Left lung (tissue), 10 donors: ENCODE data around the gene PTOV1. TPM values are rescaled to one million over a fixed set of nuclear protein-coding genes. Genes with fewer than 3 reads are reported as not detected.

Experiments used
- ATAC-seq: fragments of 200-7000 bp; cut with Tn5 transposase; one replicate; pipeline ENCODE4 v1.9.1; 2020; ENCODE audit warnings: moderate library complexity
- DNase-seq, 4 donors: peaks; one replicate each; pipeline ENCODE4 v3.0.0-alpha.2; 2013 to 2020
- H3K27ac ChIP-seq, 2 donors: fragments of 200-600 bp; sonication (generic) in 1 of 2; one replicate each; pipeline versions ENCODE4 v1.5.0 to v1.8.0; 2020 to 2021
- H3K27me3 ChIP-seq, 2 donors: fragments of 200-600 bp; sonication (generic) in 1 of 2; one replicate each; pipeline versions ENCODE4 v1.5.0 to v1.8.0; 2020 to 2021
- H3K36me3 ChIP-seq, 2 donors: fragments of 200-600 bp; sonication (generic) in 1 of 2; one replicate each; pipeline versions ENCODE4 v1.5.0 to v1.8.0; 2020 to 2021
- H3K4me1 ChIP-seq, 2 donors: fragments of 200-600 bp; one replicate each; pipeline ENCODE4 v1.8.0; 2021
- H3K4me3 ChIP-seq, 2 donors: fragments of 200-600 bp; sonication (generic) in 1 of 2; one replicate each; pipeline versions ENCODE4 v1.5.0 to v1.8.0; 2020 to 2021; ENCODE audit warnings: mild to moderate bottlenecking in 1 of 2
- H3K9me3 ChIP-seq, 2 donors: fragments of 200-600 bp; sonication (generic) in 1 of 2; one replicate each; pipeline versions ENCODE4 v1.5.0 to v1.8.0; 2020 to 2021
- intact Hi-C, 2 donors: fragments of 100-400 bp; cut with DNase I; formaldehyde crosslinking; loops; one replicate each; pipeline versions ENCODE4 v1.11.2 to v1.14.2; 2022
- polyA plus RNA-seq, 6 donors: library from polyadenylated mRNA; unstranded; fragments of 120-200 nt; gene quantifications; one replicate each; pipeline ENCODE4 v1.2.1, GENCODE V29; 2013; ENCODE audit not compliant: insufficient read length in 6 of 6
- total RNA-seq, 2 donors: library from RNA; stranded (reverse); fragmentation: NEBNext Ultra II Directional; extraction: Animal tissue kit (Norgen Biotek cat#: 25700); gene quantifications; one replicate each; pipeline ENCODE4 v1.2.1, GENCODE V29; 2021
- TF ChIP-seq, protein P1 (sequence below), 2 donors: fragments of 200-600 bp; sonication (generic) in 1 of 2; IDR thresholded peaks; one replicate each; pipeline versions ENCODE4 v1.5.0 to v1.8.0; 2021; ENCODE audit warnings: antibody characterized with exemption in 2 of 2
- donor health status: DM: no; HTN: yes; CAD: no.
- donor health status: DM: no; HTN: no; CAD: no.

Gene PTOV1
- total and polyA plus RNA-seq, 8 donors = 96.0 to 320 (median 275) TPM

DNA sequence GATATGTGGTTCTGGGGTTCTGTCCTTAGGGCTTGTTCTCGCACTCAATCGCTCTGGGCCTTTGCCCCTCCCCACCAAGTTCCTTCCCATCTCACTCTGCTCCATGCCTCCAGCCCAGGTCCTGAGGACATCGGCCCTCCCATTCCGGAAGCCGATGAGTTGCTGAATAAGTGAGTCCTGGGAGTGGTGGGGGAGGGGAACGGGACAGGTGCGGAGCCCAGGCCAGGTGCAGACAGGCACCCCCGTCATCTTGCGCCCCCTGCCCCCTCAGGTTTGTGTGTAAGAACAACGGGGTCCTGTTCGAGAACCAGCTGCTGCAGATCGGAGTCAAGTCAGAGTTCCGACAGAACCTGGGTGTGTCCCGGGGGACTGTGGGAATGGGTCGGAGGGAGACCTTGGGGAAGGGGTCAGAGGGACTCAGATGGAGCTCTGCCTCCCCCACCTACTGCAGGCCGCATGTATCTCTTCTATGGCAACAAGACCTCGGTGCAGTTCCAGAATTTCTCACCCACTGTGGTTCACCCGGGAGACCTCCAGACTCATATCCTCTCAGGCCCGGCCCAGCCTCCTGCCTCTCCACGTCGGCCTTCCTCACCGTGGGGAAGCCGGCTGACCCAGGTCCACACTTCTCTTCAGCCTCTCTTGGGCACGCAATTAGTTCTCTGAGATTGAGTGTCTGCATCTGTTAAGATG is 48.0 kb upstream of the PTOV1 start:
- no peaks in the 10 kb centered on the region for H3K9me3 ChIP-seq
- H3K27ac ChIP-seq = no peak overlapping the region
- no peaks in the 10 kb centered on the region for H3K27me3 ChIP-seq
- intact Hi-C loops = no loop called here
- H3K36me3 ChIP-seq = peaks cover 0 to 85% of the 10 kb centered on the region in 2 donors
- ATAC-seq (no peak), DNase-seq (no peak)
- H3K4me3 ChIP-seq = no peak overlapping the region
- TF ChIP-seq, protein P1, sequence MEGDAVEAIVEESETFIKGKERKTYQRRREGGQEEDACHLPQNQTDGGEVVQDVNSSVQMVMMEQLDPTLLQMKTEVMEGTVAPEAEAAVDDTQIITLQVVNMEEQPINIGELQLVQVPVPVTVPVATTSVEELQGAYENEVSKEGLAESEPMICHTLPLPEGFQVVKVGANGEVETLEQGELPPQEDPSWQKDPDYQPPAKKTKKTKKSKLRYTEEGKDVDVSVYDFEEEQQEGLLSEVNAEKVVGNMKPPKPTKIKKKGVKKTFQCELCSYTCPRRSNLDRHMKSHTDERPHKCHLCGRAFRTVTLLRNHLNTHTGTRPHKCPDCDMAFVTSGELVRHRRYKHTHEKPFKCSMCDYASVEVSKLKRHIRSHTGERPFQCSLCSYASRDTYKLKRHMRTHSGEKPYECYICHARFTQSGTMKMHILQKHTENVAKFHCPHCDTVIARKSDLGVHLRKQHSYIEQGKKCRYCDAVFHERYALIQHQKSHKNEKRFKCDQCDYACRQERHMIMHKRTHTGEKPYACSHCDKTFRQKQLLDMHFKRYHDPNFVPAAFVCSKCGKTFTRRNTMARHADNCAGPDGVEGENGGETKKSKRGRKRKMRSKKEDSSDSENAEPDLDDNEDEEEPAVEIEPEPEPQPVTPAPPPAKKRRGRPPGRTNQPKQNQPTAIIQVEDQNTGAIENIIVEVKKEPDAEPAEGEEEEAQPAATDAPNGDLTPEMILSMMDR (IDR thresholded peaks at IDR 0.05) = no peak
- H3K4me1 ChIP-seq = peaks cover 0 to 8% of the 10 kb centered on the region in 2 donors

DNA sequence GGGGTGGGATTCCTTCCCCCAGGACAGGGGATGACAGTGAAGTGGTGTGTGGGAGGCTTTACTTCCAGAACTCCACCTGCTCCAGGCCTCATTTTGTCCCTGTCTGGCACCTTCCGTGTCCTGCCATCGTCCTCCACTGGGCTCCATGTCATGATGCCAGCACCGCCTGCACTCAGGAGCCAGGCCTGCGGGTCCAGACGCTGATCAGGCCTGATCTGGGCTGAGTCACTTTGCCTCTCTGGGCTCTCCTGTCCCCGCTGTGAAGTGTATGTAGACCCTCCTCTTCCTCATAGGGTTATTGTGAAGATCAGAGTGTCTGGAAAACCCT is 47.5 kb upstream of the PTOV1 start:
- Histone ChIP-seq H3K9me3 (no peaks in the 10 kb centered on the region), H3K36me3 (peaks cover 0 to 80% of the 10 kb centered on the region in 2 donors), H3K4me1 (peaks cover 0 to 14% of the 10 kb centered on the region in 2 donors), H3K4me3 (no peak overlapping the region), H3K27ac (no peak overlapping the region), H3K27me3 (no peaks in the 10 kb centered on the region)
- intact Hi-C loops = no loop called here
- TF ChIP-seq, protein P1 (IDR thresholded peaks at IDR 0.05) = no peak
- ATAC-seq (no peak), DNase-seq (no peak)

DNA sequence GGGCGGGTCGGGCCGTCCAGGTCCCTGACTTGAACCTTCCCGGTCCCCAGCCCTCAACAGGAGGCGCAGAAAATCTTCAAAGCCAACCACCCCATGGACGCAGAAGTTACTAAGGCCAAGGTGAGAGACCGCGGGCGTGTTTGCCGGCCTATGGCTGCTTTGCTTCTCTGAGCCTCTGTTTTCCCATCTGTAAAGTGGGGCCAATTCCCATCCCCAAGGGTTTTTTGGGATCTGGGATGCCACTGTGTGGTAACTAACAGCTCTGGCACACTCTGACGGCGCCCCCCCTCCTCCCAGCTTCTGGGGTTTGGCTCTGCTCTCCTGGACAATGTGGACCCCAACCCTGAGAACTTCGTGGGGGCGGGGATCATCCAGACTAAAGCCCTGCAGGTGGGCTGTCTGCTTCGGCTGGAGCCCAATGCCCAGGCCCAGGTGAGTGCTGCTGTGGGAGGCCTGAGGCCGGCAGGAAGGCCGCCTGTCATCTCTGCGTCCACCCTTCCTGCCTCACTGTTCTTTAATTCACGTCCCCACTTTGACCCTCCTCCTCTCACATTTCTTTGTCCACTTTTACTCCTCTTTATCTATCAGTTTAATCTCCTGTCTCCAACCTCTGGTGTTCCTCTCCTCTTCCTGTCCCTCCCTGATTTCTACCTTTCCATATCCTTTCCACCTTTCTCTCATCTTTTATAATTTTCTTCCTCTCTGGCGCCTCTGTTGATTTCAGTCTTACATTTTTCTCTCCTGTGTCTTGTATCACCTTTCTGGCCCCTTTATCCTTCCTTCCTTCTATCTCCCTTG is 44.9 kb upstream of the PTOV1 start:
- Histone ChIP-seq H3K4me1 (peaks cover 7 to 30% of the 10 kb centered on the region in 2 donors), H3K27me3 (no peaks in the 10 kb centered on the region), H3K9me3 (no peaks in the 10 kb centered on the region), H3K36me3 (peaks cover 0 to 55% of the 10 kb centered on the region in 2 donors), H3K27ac (no peak overlapping the region), H3K4me3 (no peak overlapping the region)
- no peak for ATAC-seq
- intact Hi-C loops = no loop called here
- DNase-seq = no peak
- TF ChIP-seq, protein P1 (IDR thresholded peaks at IDR 0.05) = no peak

DNA sequence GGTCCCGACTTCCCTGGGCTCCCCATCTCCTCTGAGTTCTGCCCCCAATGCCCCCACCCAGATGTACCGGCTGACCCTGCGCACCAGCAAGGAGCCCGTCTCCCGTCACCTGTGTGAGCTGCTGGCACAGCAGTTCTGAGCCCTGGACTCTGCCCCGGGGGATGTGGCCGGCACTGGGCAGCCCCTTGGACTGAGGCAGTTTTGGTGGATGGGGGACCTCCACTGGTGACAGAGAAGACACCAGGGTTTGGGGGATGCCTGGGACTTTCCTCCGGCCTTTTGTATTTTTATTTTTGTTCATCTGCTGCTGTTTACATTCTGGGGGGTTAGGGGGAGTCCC is 44.4 kb upstream of the PTOV1 start:
- Histone ChIP-seq H3K27me3 (no peaks in the 10 kb centered on the region), H3K9me3 (no peaks in the 10 kb centered on the region), H3K4me1 (peaks cover 7 to 30% of the 10 kb centered on the region in 2 donors), H3K27ac (no peak overlapping the region), H3K4me3 (no peak overlapping the region), H3K36me3 (peaks cover 0 to 49% of the 10 kb centered on the region in 2 donors)
- TF ChIP-seq, protein P1 (IDR thresholded peaks at IDR 0.05) = no peak
- intact Hi-C loops = no loop called here
- no peak for DNase-seq
- ATAC-seq = no peak

DNA sequence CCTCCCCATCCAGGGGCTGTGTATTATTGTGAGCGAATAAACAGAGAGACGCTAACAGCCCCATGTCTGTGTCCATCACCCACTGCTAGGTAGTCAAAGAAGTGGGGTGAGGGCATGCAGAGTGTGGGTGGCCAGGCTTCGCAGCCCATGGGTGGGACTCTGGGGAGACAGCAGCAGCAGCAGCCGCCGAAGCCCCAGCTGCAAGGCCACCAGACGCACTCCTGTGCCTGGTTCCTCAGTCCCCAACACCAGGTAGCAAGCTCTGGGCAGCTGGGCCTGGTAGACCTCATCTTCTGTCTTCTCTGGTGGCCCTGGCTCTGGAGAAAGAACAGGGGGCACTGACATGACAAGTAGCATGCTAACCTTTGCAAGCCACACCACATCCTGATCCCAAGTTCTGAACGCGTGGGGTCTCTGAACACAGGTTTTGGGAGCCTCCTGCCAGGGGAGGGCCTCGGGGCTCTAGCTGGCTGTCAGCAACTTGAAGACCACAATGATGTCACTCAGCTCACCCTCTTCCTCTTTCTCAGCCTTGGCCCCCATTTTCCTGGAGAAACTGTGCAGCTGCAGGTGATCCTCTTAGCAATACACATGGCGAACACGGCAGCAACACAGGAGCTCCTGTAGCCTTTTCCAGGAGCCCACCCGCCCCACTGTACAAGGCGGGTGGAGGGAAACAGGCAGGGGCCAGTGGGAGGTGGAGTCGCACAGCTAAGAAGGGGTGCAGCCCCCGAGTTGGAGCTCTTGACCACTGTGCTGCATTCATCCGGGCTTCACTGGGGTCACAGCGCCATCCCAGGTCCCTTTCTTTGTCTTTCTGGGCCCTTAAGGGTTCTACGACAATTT is 43.7 kb upstream of the PTOV1 start:
- ATAC-seq (no peak), DNase-seq (no peak)
- TF ChIP-seq, protein P1 (IDR thresholded peaks at IDR 0.05) = no peak
- Histone ChIP-seq H3K4me1 (peaks cover 7 to 30% of the 10 kb centered on the region in 2 donors), H3K9me3 (no peaks in the 10 kb centered on the region), H3K4me3 (no peak overlapping the region), H3K27ac (peak overlapping the region in 1 of 2 donors; percentile 5), H3K36me3 (peaks cover 0 to 42% of the 10 kb centered on the region in 2 donors), H3K27me3 (no peaks in the 10 kb centered on the region)
- intact Hi-C loops = no loop called here
